ENCODE data around the gene GINS2.

Gene GINS2

GRCh38 chr16:85707528-85708095 is 18.9 kb upstream of the GINS2 start:
- Histone ChIP-seq H3K36me3 (ENCODE audit: control insufficient read depth in 2 of 2, insufficient read depth in 2 of 2, low read length in 2 of 2) (no peaks in the 10 kb centered on the region), H3K27me3 (ENCODE audit: control insufficient read depth in 2 of 2, insufficient read depth in 2 of 2, low read length in 2 of 2) (no peaks in the 10 kb centered on the region)

GRCh38 chr16:85706449-85707034 is 17.8 kb upstream of the GINS2 start:
- Histone ChIP-seq H3K27ac (ENCODE audit: low read depth in 2 of 2, low read length in 2 of 2) (no peak overlapping the region), H3K27me3 (ENCODE audit: control insufficient read depth in 2 of 2, insufficient read depth in 2 of 2, low read length in 2 of 2) (no peaks in the 10 kb centered on the region), H3K4me1 (ENCODE audit: control insufficient read depth in 2 of 2, insufficient read depth in 2 of 2, low read length in 2 of 2) (no peaks in the 10 kb centered on the region), H3K9ac (ENCODE audit: low read depth in 1 of 2, low read length in 2 of 2) (no peak overlapping the region), H3K36me3 (ENCODE audit: control insufficient read depth in 2 of 2, insufficient read depth in 2 of 2, low read length in 2 of 2) (no peaks in the 10 kb centered on the region), H3K4me3 (ENCODE audit: low read length in 2 of 2) (no peak overlapping the region), H3K9me3 (ENCODE audit: control insufficient read depth in 2 of 2, low read length in 2 of 2) (no peaks in the 10 kb centered on the region)

More at GRCh38 chr16:85707528-85708095, 18.9 kb upstream of the GINS2 start:
- no peaks in the 10 kb centered on the region for H3K4me1 ChIP-seq (ENCODE audit: control insufficient read depth in 2 of 2, insufficient read depth in 2 of 2, low read length in 2 of 2)
- H3K9ac ChIP-seq (ENCODE audit: low read depth in 1 of 2, low read length in 2 of 2): no peak overlapping the region
- peaks cover 0 to 5% of the 10 kb centered on the region in 2 donors for H3K9me3 ChIP-seq (ENCODE audit: control insufficient read depth in 2 of 2, low read length in 2 of 2)
- no peak overlapping the region for H3K27ac ChIP-seq (ENCODE audit: low read depth in 2 of 2, low read length in 2 of 2)
- no peak overlapping the region for H3K4me3 ChIP-seq (ENCODE audit: low read length in 2 of 2)

GRCh38 chr16:85704900-85705846 is 16.4 kb upstream of the GINS2 start:
- Histone ChIP-seq H3K9ac (ENCODE audit: low read depth in 1 of 2, low read length in 2 of 2) (no peak overlapping the region), H3K9me3 (ENCODE audit: control insufficient read depth in 2 of 2, low read length in 2 of 2) (no peaks in the 10 kb centered on the region), H3K4me1 (ENCODE audit: control insufficient read depth in 2 of 2, insufficient read depth in 2 of 2, low read length in 2 of 2) (no peaks in the 10 kb centered on the region), H3K36me3 (ENCODE audit: control insufficient read depth in 2 of 2, insufficient read depth in 2 of 2, low read length in 2 of 2) (no peaks in the 10 kb centered on the region), H3K27me3 (ENCODE audit: control insufficient read depth in 2 of 2, insufficient read depth in 2 of 2, low read length in 2 of 2) (no peaks in the 10 kb centered on the region), H3K4me3 (ENCODE audit: low read length in 2 of 2) (no peak overlapping the region), H3K27ac (ENCODE audit: low read depth in 2 of 2, low read length in 2 of 2) (no peak overlapping the region)

GRCh38 chr16:85704011-85704410 is 15.3 kb upstream of the GINS2 start:
- Histone ChIP-seq H3K27me3 (ENCODE audit: control insufficient read depth in 2 of 2, insufficient read depth in 2 of 2, low read length in 2 of 2) (no peaks in the 10 kb centered on the region), H3K9ac (ENCODE audit: low read depth in 1 of 2, low read length in 2 of 2) (no peak overlapping the region), H3K9me3 (ENCODE audit: control insufficient read depth in 2 of 2, low read length in 2 of 2) (no peaks in the 10 kb centered on the region), H3K36me3 (ENCODE audit: control insufficient read depth in 2 of 2, insufficient read depth in 2 of 2, low read length in 2 of 2) (no peaks in the 10 kb centered on the region), H3K4me3 (ENCODE audit: low read length in 2 of 2) (no peak overlapping the region), H3K4me1 (ENCODE audit: control insufficient read depth in 2 of 2, insufficient read depth in 2 of 2, low read length in 2 of 2) (no peaks in the 10 kb centered on the region), H3K27ac (ENCODE audit: low read depth in 2 of 2, low read length in 2 of 2) (no peak overlapping the region)

DNA sequence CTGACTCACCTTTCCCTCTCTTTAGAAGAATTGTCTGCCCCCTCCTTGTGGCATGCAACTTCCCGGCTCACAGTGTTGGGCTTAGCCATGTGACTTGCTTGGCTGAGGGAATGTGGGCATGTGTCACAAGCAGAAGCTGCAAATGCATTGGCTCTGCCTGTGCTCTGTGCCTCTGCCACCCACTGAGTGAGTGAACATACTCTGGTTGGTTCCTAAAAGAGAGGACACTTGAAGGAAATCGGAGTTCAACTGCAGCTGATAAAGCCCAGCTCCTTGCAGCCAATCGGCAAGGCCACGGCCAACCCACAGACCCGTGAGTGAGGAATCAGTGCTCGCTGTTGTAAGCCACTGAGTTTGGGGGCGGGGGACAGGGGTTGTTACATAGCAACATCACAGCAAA is 10.9 kb upstream of the GINS2 start:
- Histone ChIP-seq H3K27me3 (ENCODE audit: control insufficient read depth in 2 of 2, insufficient read depth in 2 of 2, low read length in 2 of 2) (no peaks in the 10 kb centered on the region), H3K36me3 (ENCODE audit: control insufficient read depth in 2 of 2, insufficient read depth in 2 of 2, low read length in 2 of 2) (no peaks in the 10 kb centered on the region), H3K4me3 (ENCODE audit: low read length in 2 of 2) (no peak overlapping the region), H3K9me3 (ENCODE audit: control insufficient read depth in 2 of 2, low read length in 2 of 2) (no peaks in the 10 kb centered on the region), H3K4me1 (ENCODE audit: control insufficient read depth in 2 of 2, insufficient read depth in 2 of 2, low read length in 2 of 2) (no peaks in the 10 kb centered on the region), H3K9ac (ENCODE audit: low read depth in 1 of 2, low read length in 2 of 2) (no peak overlapping the region), H3K27ac (ENCODE audit: low read depth in 2 of 2, low read length in 2 of 2) (no peak overlapping the region)

DNA sequence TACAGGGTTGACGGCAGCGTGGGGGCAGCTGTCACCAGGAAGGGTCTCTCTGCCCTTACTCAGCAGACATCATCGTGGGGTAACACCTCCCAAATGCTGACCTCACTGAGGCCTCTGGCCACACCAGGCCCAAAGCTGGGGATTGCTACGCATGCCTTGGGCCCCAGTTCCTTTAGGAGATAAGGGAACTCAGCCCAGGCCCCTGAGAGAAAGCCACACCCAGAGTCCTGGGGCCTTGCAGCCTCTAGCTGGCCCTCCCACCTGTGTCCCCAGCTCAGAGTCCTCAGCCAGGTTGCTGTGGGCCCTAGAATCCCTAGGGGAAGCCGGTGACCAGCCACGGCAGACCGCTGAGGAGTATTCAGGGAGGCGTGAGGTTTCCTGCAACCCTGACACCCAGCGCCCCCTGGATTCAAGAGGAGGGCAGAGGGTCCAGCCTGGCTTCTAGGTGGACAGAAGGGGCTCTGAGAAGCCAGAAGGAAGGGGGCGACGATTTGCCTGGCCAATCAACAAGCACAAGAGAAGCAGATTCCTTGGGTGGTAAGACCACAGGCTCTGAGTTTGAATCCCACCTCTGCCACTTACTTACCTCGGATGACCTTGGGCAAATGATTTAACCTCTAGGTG is 10.3 kb upstream of the GINS2 start:
- Histone ChIP-seq H3K9ac (ENCODE audit: low read depth in 1 of 2, low read length in 2 of 2) (no peak overlapping the region), H3K27me3 (ENCODE audit: control insufficient read depth in 2 of 2, insufficient read depth in 2 of 2, low read length in 2 of 2) (no peaks in the 10 kb centered on the region), H3K4me3 (ENCODE audit: low read length in 2 of 2) (no peak overlapping the region), H3K9me3 (ENCODE audit: control insufficient read depth in 2 of 2, low read length in 2 of 2) (no peaks in the 10 kb centered on the region), H3K36me3 (ENCODE audit: control insufficient read depth in 2 of 2, insufficient read depth in 2 of 2, low read length in 2 of 2) (no peaks in the 10 kb centered on the region), H3K27ac (ENCODE audit: low read depth in 2 of 2, low read length in 2 of 2) (no peak overlapping the region), H3K4me1 (ENCODE audit: control insufficient read depth in 2 of 2, insufficient read depth in 2 of 2, low read length in 2 of 2) (no peaks in the 10 kb centered on the region)

GRCh38 chr16:85698459-85698891 is 9.7 kb upstream of the GINS2 start:
- Histone ChIP-seq H3K9ac (ENCODE audit: low read depth in 1 of 2, low read length in 2 of 2) (no peak overlapping the region), H3K4me1 (ENCODE audit: control insufficient read depth in 2 of 2, insufficient read depth in 2 of 2, low read length in 2 of 2) (no peaks in the 10 kb centered on the region), H3K36me3 (ENCODE audit: control insufficient read depth in 2 of 2, insufficient read depth in 2 of 2, low read length in 2 of 2) (no peaks in the 10 kb centered on the region), H3K4me3 (ENCODE audit: low read length in 2 of 2) (no peak overlapping the region), H3K27ac (ENCODE audit: low read depth in 2 of 2, low read length in 2 of 2) (no peak overlapping the region), H3K27me3 (ENCODE audit: control insufficient read depth in 2 of 2, insufficient read depth in 2 of 2, low read length in 2 of 2) (no peaks in the 10 kb centered on the region), H3K9me3 (ENCODE audit: control insufficient read depth in 2 of 2, low read length in 2 of 2) (no peaks in the 10 kb centered on the region)

DNA sequence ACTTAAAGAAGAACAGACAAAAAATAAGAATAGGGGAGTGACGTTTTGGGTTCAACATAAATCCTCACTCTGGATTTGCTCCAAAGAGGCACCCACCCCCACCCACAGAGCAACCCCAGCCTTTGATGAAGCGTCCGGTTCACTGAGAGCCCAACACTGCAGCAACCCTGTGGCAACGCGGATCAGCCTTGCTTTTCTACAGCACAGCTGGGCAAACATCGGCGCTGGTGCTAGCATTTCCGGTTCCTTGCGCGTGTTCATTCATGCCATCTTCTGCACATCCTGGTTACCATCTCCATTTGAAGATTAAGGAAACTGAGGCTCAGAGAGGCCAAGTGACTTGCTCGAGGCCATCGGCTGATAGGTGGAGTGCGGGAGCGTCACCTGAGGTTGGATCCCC is 8.7 kb upstream of the GINS2 start:
- Histone ChIP-seq H3K27ac (ENCODE audit: low read depth in 2 of 2, low read length in 2 of 2) (no peak overlapping the region), H3K9ac (ENCODE audit: low read depth in 1 of 2, low read length in 2 of 2) (no peak overlapping the region), H3K4me1 (ENCODE audit: control insufficient read depth in 2 of 2, insufficient read depth in 2 of 2, low read length in 2 of 2) (no peaks in the 10 kb centered on the region), H3K27me3 (ENCODE audit: control insufficient read depth in 2 of 2, insufficient read depth in 2 of 2, low read length in 2 of 2) (no peaks in the 10 kb centered on the region), H3K36me3 (ENCODE audit: control insufficient read depth in 2 of 2, insufficient read depth in 2 of 2, low read length in 2 of 2) (no peaks in the 10 kb centered on the region), H3K9me3 (ENCODE audit: control insufficient read depth in 2 of 2, low read length in 2 of 2) (no peaks in the 10 kb centered on the region), H3K4me3 (ENCODE audit: low read length in 2 of 2) (no peak overlapping the region)

DNA sequence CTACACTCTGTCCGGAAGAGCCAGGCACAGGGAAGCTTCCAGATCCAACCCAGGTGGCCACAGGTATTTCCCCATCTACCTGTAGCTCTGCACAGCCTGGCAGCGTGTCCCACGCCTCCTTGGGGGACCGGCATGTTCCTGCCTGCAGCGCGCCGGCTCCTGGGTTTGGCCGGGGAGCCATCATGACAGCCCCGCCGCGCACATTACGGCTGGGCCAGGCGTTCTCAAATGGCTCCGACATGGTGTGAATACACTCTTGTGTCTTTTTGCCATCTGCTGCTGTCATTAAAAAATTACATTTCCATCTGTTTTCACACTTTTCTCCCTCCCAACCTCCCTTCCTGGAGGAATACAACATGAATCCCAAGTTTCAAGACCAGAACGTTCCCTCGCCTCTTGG is 8.0 kb upstream of the GINS2 start:
- no peak overlapping the region for H3K9ac ChIP-seq (ENCODE audit: low read depth in 1 of 2, low read length in 2 of 2)
- no peaks in the 10 kb centered on the region for H3K36me3 ChIP-seq (ENCODE audit: control insufficient read depth in 2 of 2, insufficient read depth in 2 of 2, low read length in 2 of 2)
- H3K27ac ChIP-seq (ENCODE audit: low read depth in 2 of 2, low read length in 2 of 2): no peak overlapping the region
- H3K4me3 ChIP-seq (ENCODE audit: low read length in 2 of 2): no peak overlapping the region
- H3K4me1 ChIP-seq (ENCODE audit: control insufficient read depth in 2 of 2, insufficient read depth in 2 of 2, low read length in 2 of 2): no peaks in the 10 kb centered on the region
- H3K9me3 ChIP-seq (ENCODE audit: control insufficient read depth in 2 of 2, low read length in 2 of 2): no peaks in the 10 kb centered on the region
- no peaks in the 10 kb centered on the region for H3K27me3 ChIP-seq (ENCODE audit: control insufficient read depth in 2 of 2, insufficient read depth in 2 of 2, low read length in 2 of 2)
